Right cardiac atrium (tissue), 5 donors: ENCODE results near the gene TTC33. TPM values are rescaled to one million over a fixed set of nuclear protein-coding genes. Genes with fewer than 3 reads are reported as not detected.
"Not testable (repeated sequence)": the region's sequence is repeated elsewhere in the genome, so short reads cannot be mapped to it uniquely, and the experiment has no call there.

ENCODE experiments used
- ATAC-seq, 2 donors: fragments of 200-7000 bp; cut with Tn5 transposase; one replicate each; pipeline versions ENCODE4 v1.8.0 to v1.9.1; 2020; ENCODE audit warnings: moderate library complexity in 2 of 2, mild to moderate bottlenecking in 1 of 2
- DNase-seq, 3 donors: peaks; one replicate each; pipeline ENCODE4 v3.0.0-alpha.2; 2020
- H3K27ac ChIP-seq: one replicate; pipeline ENCODE4 v1.5.1; 2013; ENCODE audit warnings: mild to moderate bottlenecking, low read length, control low read depth, moderate library complexity
- H3K27me3 ChIP-seq: one replicate; pipeline ENCODE4 v1.6.1; 2013; ENCODE audit not compliant: control insufficient read depth, insufficient read depth
- H3K4me1 ChIP-seq: one replicate; pipeline ENCODE4 v1.6.1; 2013; ENCODE audit warnings: low read length; ENCODE audit not compliant: control insufficient read depth, insufficient read depth
- H3K4me3 ChIP-seq: one replicate; pipeline ENCODE4 v1.5.1; 2013; ENCODE audit warnings: low read length, control low read depth
- H3K9me3 ChIP-seq: one replicate; pipeline ENCODE4 v1.6.1; 2013; ENCODE audit warnings: low read length; ENCODE audit not compliant: control insufficient read depth
- WGBS: extraction: QIAGEN DNeasy Blood & Tissue Kit; methylation state at CpG from one replicate; pipeline ENCODE4 v1.1.7; 2013; 5-methylcytosine and 5-hydroxymethylcytosine counted together
- intact Hi-C, 4 donors: fragments of 100-400 bp; cut with DNase I; formaldehyde crosslinking; loops; one replicate each; pipeline versions ENCODE4 v1.11.0 to v1.14.0; 2022 to 2023
- polyA plus RNA-seq: library from polyadenylated mRNA; stranded (reverse); fragments of 200-250 nt; gene quantifications from one replicate; pipeline ENCODE4 v1.2.3, GENCODE V29; 2013
- total RNA-seq, 4 donors: library from RNA; stranded (reverse); fragmentation: NEBNext Ultra II Directional; extraction: Animal tissue kit (Norgen Biotek cat#: 25700); gene quantifications; one replicate each; pipeline ENCODE4 v1.2.1, GENCODE V29; 2021
- donor health status: healthy with polysubstance abuse.
- donor health status: DM: no; HTN: yes; CAD: no.
- donor health status: DM: no; HTN: no; CAD: no.
- donor health status: DM: no; HTN: yes; CAD: no; lungs with severe emphysema.
- donor health status: DM: yes; HTN: yes; CAD: no.

TTC33 gene
- total and polyA plus RNA-seq, 5 donors, result 7.2 to 17.5 (median 16.7) TPM

GRCh38 chr5:40716590-40716989 is 39.2 kb downstream of the TTC33 start:
- Histone ChIP-seq H3K4me1 (no peaks in the 10 kb centered on the region), H3K4me3 (no peak overlapping the region), H3K27me3 (no peaks in the 10 kb centered on the region), H3K27ac (no peak overlapping the region), H3K9me3 (peaks cover 2% of the 10 kb centered on the region)
- ATAC-seq (no peak), DNase-seq (no peak)
- intact Hi-C loops, result no loop called here
- 95% methylated on average over 2 of the region's 2 CpGs for WGBS

- 33% methylated on average over 2 of the region's 2 CpGs for WGBS
- ATAC-seq (no peak), DNase-seq (no peak)
- H3K4me3 ChIP-seq, result no peak overlapping the region
- no peak overlapping the region for H3K27ac ChIP-seq
- no peaks in the 10 kb centered on the region for H3K27me3 ChIP-seq
- H3K9me3 ChIP-seq, result peaks cover 2% of the 10 kb centered on the region
- intact Hi-C loops, result no loop called here
- H3K4me1 ChIP-seq, result no peaks in the 10 kb centered on the region
These were observed 39.8 kb downstream of the TTC33 start for GRCh38 chr5:40716000-40716399.

GRCh38 chr5:40714001-40714400 is 41.8 kb downstream of the TTC33 start:
- H3K9me3 ChIP-seq, result no peaks in the 10 kb centered on the region
- intact Hi-C loops, result no loop called here
- H3K27me3 ChIP-seq, result no peaks in the 10 kb centered on the region
- no peaks in the 10 kb centered on the region for H3K4me1 ChIP-seq
- H3K4me3 ChIP-seq, result no peak overlapping the region
- DNase-seq (no peak), ATAC-seq (no peak)
- H3K27ac ChIP-seq, result no peak overlapping the region

GRCh38 chr5:40710575-40710974 is 45.2 kb downstream of the TTC33 start:
- H3K27me3 ChIP-seq, ATAC-seq, H3K4me3 ChIP-seq, H3K4me1 ChIP-seq, H3K27ac ChIP-seq, DNase-seq, intact Hi-C loops, H3K9me3 ChIP-seq: not testable (repeated sequence)

GRCh38 chr5:40705484-40705883 is 50.3 kb downstream of the TTC33 start:
- H3K4me3 ChIP-seq, DNase-seq, ATAC-seq, H3K27me3 ChIP-seq, H3K4me1 ChIP-seq, H3K27ac ChIP-seq, H3K9me3 ChIP-seq, intact Hi-C loops: not testable (repeated sequence)
- 98% methylated on average over 1 of the region's 1 CpG for WGBS

- H3K4me1 ChIP-seq, H3K4me3 ChIP-seq, DNase-seq, H3K27ac ChIP-seq, ATAC-seq, H3K9me3 ChIP-seq, intact Hi-C loops, H3K27me3 ChIP-seq: not testable (repeated sequence)
These were observed 53.7 kb downstream of the TTC33 start for GRCh38 chr5:40702027-40702426.

GRCh38 chr5:40700116-40700782 is 55.5 kb downstream of the TTC33 start:
- Histone ChIP-seq H3K9me3 (peaks cover 3% of the 10 kb centered on the region), H3K27ac (no peak overlapping the region), H3K4me3 (no peak overlapping the region), H3K27me3 (no peaks in the 10 kb centered on the region), H3K4me1 (no peaks in the 10 kb centered on the region)
- ATAC-seq (no peak), DNase-seq (peak in 2 of 3 donors; percentile 22 to 23)
- WGBS, result 95% methylated on average over 5 of the region's 5 CpGs
- intact Hi-C loops, result no loop called here

GRCh38 chr5:40694433-40694832 is 61.3 kb downstream of the TTC33 start:
- Histone ChIP-seq H3K27ac (no peak overlapping the region), H3K4me1 (peaks cover 2% of the 10 kb centered on the region), H3K9me3 (no peaks in the 10 kb centered on the region), H3K27me3 (no peaks in the 10 kb centered on the region), H3K4me3 (no peak overlapping the region)
- intact Hi-C loops, result loop anchor here in 1 of 4 donors (10.0 kb wide), 1 partner anchor 1120 kb away; no protein-coding TSS in a partner anchor
- ATAC-seq (no peak), DNase-seq (no peak)

- H3K4me3 ChIP-seq, result no peak overlapping the region
- H3K4me1 ChIP-seq, result peaks cover 2% of the 10 kb centered on the region
- intact Hi-C loops, result loop anchor here in 1 of 4 donors (10.0 kb wide), 1 partner anchor 1117 kb away; no protein-coding TSS in a partner anchor
- DNase-seq (no peak), ATAC-seq (no peak)
- no peaks in the 10 kb centered on the region for H3K27me3 ChIP-seq
- no peak overlapping the region for H3K27ac ChIP-seq
- WGBS, result 96% methylated on average over 9 of the region's 9 CpGs
- no peaks in the 10 kb centered on the region for H3K9me3 ChIP-seq
These were observed 63.9 kb downstream of the TTC33 start for GRCh38 chr5:40691894-40692293.

GRCh38 chr5:40690267-40690666 is 65.5 kb downstream of the TTC33 start:
- H3K4me1 ChIP-seq, result peaks cover 2% of the 10 kb centered on the region
- no peak for ATAC-seq
- WGBS, result 61% methylated on average over 3 of the region's 3 CpGs
- H3K27ac ChIP-seq, result no peak overlapping the region
- no peak for DNase-seq
- H3K27me3 ChIP-seq, result no peaks in the 10 kb centered on the region
- intact Hi-C loops, result loop anchor here in 1 of 4 donors (10.0 kb wide), 1 partner anchor 1115 kb away; no protein-coding TSS in a partner anchor
- H3K4me3 ChIP-seq, result no peak overlapping the region
- H3K9me3 ChIP-seq, result no peaks in the 10 kb centered on the region

GRCh38 chr5:40689438-40689837 is 66.3 kb downstream of the TTC33 start:
- Histone ChIP-seq H3K4me1 (peaks cover 2% of the 10 kb centered on the region), H3K27ac (no peak overlapping the region), H3K27me3 (no peaks in the 10 kb centered on the region), H3K9me3 (no peaks in the 10 kb centered on the region), H3K4me3 (no peak overlapping the region)
- intact Hi-C loops, result loop anchor here (5.0 to 10.0 kb wide), 6 partner anchors 737 to 1115 kb away; no protein-coding TSS in a partner anchor
- WGBS, result 37% methylated on average over 3 of the region's 3 CpGs
- ATAC-seq, result peak; percentile 63 to 92
- no peak for DNase-seq

GRCh38 chr5:40688996-40689395 is 66.8 kb downstream of the TTC33 start:
- H3K27me3 ChIP-seq, result no peaks in the 10 kb centered on the region
- no peak for DNase-seq
- H3K4me3 ChIP-seq, result no peak overlapping the region
- ATAC-seq, result no peak
- intact Hi-C loops, result loop anchor here (5.0 to 10.0 kb wide), 6 partner anchors 737 to 1114 kb away; no protein-coding TSS in a partner anchor
- no peak overlapping the region for H3K27ac ChIP-seq
- H3K9me3 ChIP-seq, result no peaks in the 10 kb centered on the region
- peaks cover 2% of the 10 kb centered on the region for H3K4me1 ChIP-seq
